Liver (tissue), 9 donors: ENCODE measurements around the gene KAT5. TPM values are rescaled to one million over a fixed set of nuclear protein-coding genes. Genes with fewer than 3 reads are reported as not detected.

Source experiments
- DNase-seq: peaks from one replicate; pipeline ENCODE4 v3.0.0-alpha.2; 2017; ENCODE audit warnings: low spot score
- H3K27ac ChIP-seq, 2 donors: one replicate each; pipeline ENCODE4 v1.7.0; 2013; ENCODE audit warnings: inconsistent platforms in 2 of 2, low read length in 2 of 2, control low read depth in 1 of 2, low read depth in 1 of 2, mild to moderate bottlenecking in 1 of 2
- H3K27me3 ChIP-seq, 4 donors: one replicate each; pipeline versions ENCODE4 v1.6.1 to v1.7.0; 2013; ENCODE audit warnings: low read length in 3 of 4, inconsistent platforms in 1 of 4, mild to moderate bottlenecking in 1 of 4, moderate library complexity in 1 of 4; ENCODE audit not compliant: control insufficient read depth in 4 of 4, insufficient read depth in 4 of 4
- H3K36me3 ChIP-seq, 4 donors: one replicate each; pipeline versions ENCODE4 v1.6.1 to v1.7.0; 2013; ENCODE audit warnings: low read length in 3 of 4, mild to moderate bottlenecking in 3 of 4, low read depth in 1 of 4, moderate library complexity in 1 of 4; ENCODE audit not compliant: control insufficient read depth in 4 of 4, insufficient read depth in 3 of 4
- H3K4me1 ChIP-seq, 4 donors: one replicate each; pipeline versions ENCODE4 v1.6.1 to v1.7.0; 2013; ENCODE audit warnings: low read length in 3 of 4, mild to moderate bottlenecking in 3 of 4, moderate library complexity in 1 of 4; ENCODE audit not compliant: control insufficient read depth in 4 of 4, insufficient read depth in 4 of 4
- H3K4me3 ChIP-seq, 3 donors: one replicate each; pipeline versions ENCODE4 v1.6.1 to v1.7.0; 2013; ENCODE audit warnings: low read length in 3 of 3, control low read depth in 1 of 3, low read depth in 1 of 3, mild to moderate bottlenecking in 1 of 3
- H3K9ac ChIP-seq, 2 donors: one replicate each; pipeline ENCODE4 v1.7.0; 2013; ENCODE audit warnings: low read length in 2 of 2, mild to moderate bottlenecking in 2 of 2, moderate library complexity in 2 of 2, control low read depth in 1 of 2, low read depth in 1 of 2
- H3K9me3 ChIP-seq, 4 donors: one replicate each; pipeline versions ENCODE4 v1.6.1 to v1.7.0; 2013; ENCODE audit warnings: low read length in 3 of 4; ENCODE audit not compliant: control insufficient read depth in 4 of 4
- EGR1 ChIP-seq, 2 donors: IDR thresholded peaks; 2 replicates each; pipeline ENCODE4 v1.6.1; 2016 to 2018; ENCODE audit warnings: antibody characterized with exemption in 2 of 2, low read depth in 2 of 2
- FOXA1 ChIP-seq: IDR thresholded peaks from 2 replicates; pipeline ENCODE4 v1.6.1; 2016; ENCODE audit warnings: antibody characterized with exemption
- FOXA2 ChIP-seq: IDR thresholded peaks from 2 replicates; pipeline ENCODE4 v1.6.1; 2016; ENCODE audit warnings: antibody characterized with exemption
- GABPA ChIP-seq, 2 donors: IDR thresholded peaks in 1 of 2; conservative IDR thresholded peaks in 1 of 2; 2 replicates each; pipeline ENCODE4 v1.6.1; 2016; ENCODE audit warnings: antibody characterized with exemption in 2 of 2, mild to moderate bottlenecking in 1 of 2, moderate library complexity in 1 of 2
- HNF4A ChIP-seq, 2 donors: conservative IDR thresholded peaks; 2 replicates each; pipeline ENCODE4 v1.6.1; 2016; ENCODE audit warnings: antibody characterized with exemption in 2 of 2, mild to moderate bottlenecking in 2 of 2
- HNF4G ChIP-seq: IDR thresholded peaks from 2 replicates; pipeline ENCODE4 v1.6.1; 2016; ENCODE audit warnings: antibody characterized with exemption
- JUND ChIP-seq, 2 donors: IDR thresholded peaks; 2 replicates each; pipeline ENCODE4 v1.6.1; 2016; ENCODE audit warnings: antibody characterized with exemption in 2 of 2
- NR2F2 ChIP-seq: IDR thresholded peaks from 2 replicates; pipeline ENCODE4 v1.6.1; 2016; ENCODE audit warnings: antibody characterized with exemption
- RAD21 ChIP-seq, 2 donors: IDR thresholded peaks; 2 replicates each; pipeline ENCODE4 v1.6.1; 2016; ENCODE audit warnings: antibody characterized with exemption in 2 of 2, mild to moderate bottlenecking in 2 of 2
- RXRA ChIP-seq, 2 donors: IDR thresholded peaks; 2 replicates each; pipeline ENCODE4 v1.6.1; 2017 to 2018; ENCODE audit warnings: antibody characterized with exemption in 2 of 2, mild to moderate bottlenecking in 1 of 2
- SP1 ChIP-seq: IDR thresholded peaks from 2 replicates; pipeline ENCODE4 v1.6.1; 2018; ENCODE audit warnings: antibody characterized with exemption, mild to moderate bottlenecking
- TAF1 ChIP-seq: conservative IDR thresholded peaks from 2 replicates; pipeline ENCODE4 v1.6.1; 2016; ENCODE audit warnings: antibody characterized with exemption, mild to moderate bottlenecking
- YY1 ChIP-seq: IDR thresholded peaks from 2 replicates; pipeline ENCODE4 v1.6.1; 2016; ENCODE audit warnings: antibody characterized with exemption, mild to moderate bottlenecking
- WGBS: extraction: QIAGEN DNeasy Blood & Tissue Kit; methylation state at CpG from one replicate; pipeline ENCODE4 v1.1.7; 2013; 5-methylcytosine and 5-hydroxymethylcytosine counted together
- polyA plus RNA-seq, 2 donors: library from polyadenylated mRNA; stranded (reverse) in 1 of 2; unstranded in 1 of 2; fragments of 200-250 nt in 1 of 2; fragments of >200 nt in 1 of 2; fragmentation: Nextera tagmentation in 1 of 2; extraction: Ambion mirVana in 1 of 2; gene quantifications; one replicate each; pipeline versions ENCODE4 v1.2.1 to v1.2.3, GENCODE V29; 2013 to 2015
- total RNA-seq, 2 donors: library from RNA; depleted of rRNA; stranded (reverse); fragments of >200 nt; gene quantifications; one replicate each; pipeline ENCODE4 v1.2.3, GENCODE V29; 2014
- TF ChIP-seq, protein P1 (sequence below): IDR thresholded peaks from 2 replicates; pipeline ENCODE4 v1.6.1; 2016; ENCODE audit warnings: antibody characterized with exemption
- TF ChIP-seq, protein P2 (sequence below): fragments of 150-350 bp; IDR thresholded peaks from 2 replicates; pipeline ENCODE4 v1.5.1; 2017; ENCODE audit warnings: improper control_type of control experiment, low read depth, low read length; ENCODE audit not compliant: missing input control
- TF ChIP-seq, protein P3 (sequence below): IDR thresholded peaks from 2 replicates; pipeline ENCODE4 v1.6.1; 2016; ENCODE audit warnings: antibody characterized with exemption
- TF ChIP-seq, protein P4 (sequence below): IDR thresholded peaks from 2 replicates; pipeline ENCODE4 v1.6.1; 2016; ENCODE audit warnings: antibody characterized with exemption
- TF ChIP-seq, protein P5 (sequence below): IDR thresholded peaks from 2 replicates; pipeline ENCODE4 v1.6.1; 2016; ENCODE audit warnings: antibody characterized with exemption, mild to moderate bottlenecking
- donor health status: healthy.
- donor health status: healthy.
- donor health status: healthy.
- donor health status: healthy.
- donor health status: healthy.

Gene KAT5
- total and polyA plus RNA-seq, 4 donors: 15.5 to 22.9 (median 18.4) TPM

DNA sequence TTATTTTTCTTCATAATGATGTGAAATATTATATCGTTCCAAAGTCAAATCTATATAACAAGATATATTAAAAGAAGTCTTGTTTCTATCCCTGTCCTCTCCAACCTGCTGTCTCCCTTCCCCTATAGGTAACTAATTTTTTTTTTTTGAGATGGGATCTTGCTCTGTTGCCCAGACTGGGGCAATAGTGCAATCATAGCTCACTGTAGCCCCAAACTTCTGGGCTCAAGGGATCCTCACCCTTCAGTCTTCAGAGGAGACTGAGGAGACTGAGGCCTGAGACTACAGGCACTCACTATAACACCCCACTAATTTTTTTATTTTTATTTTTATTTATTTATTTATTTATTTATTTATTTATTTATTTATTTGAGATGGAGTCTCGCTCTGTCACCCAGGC lies 39.1 kb upstream of the KAT5 start:
- no peak for DNase-seq
- no peak overlapping the region for H3K4me3 ChIP-seq
- H3K9ac ChIP-seq: no peak overlapping the region
- no peaks in the 10 kb centered on the region for H3K9me3 ChIP-seq
- no peaks in the 10 kb centered on the region for H3K4me1 ChIP-seq
- H3K27me3 ChIP-seq: no peaks in the 10 kb centered on the region
- TF ChIP-seq, protein P1, sequence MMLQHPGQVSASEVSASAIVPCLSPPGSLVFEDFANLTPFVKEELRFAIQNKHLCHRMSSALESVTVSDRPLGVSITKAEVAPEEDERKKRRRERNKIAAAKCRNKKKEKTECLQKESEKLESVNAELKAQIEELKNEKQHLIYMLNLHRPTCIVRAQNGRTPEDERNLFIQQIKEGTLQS: no peak
- no peak for TF ChIP-seq SP1
- TF ChIP-seq EGR1 (IDR thresholded peaks at IDR 0.05; ENCODE audit: low read depth in 2 of 2): no peak
- no peak for TF ChIP-seq RAD21 (IDR thresholded peaks at IDR 0.05)
- no peak for TF ChIP-seq HNF4G
- TF ChIP-seq TAF1: no peak
- TF ChIP-seq, protein P2, sequence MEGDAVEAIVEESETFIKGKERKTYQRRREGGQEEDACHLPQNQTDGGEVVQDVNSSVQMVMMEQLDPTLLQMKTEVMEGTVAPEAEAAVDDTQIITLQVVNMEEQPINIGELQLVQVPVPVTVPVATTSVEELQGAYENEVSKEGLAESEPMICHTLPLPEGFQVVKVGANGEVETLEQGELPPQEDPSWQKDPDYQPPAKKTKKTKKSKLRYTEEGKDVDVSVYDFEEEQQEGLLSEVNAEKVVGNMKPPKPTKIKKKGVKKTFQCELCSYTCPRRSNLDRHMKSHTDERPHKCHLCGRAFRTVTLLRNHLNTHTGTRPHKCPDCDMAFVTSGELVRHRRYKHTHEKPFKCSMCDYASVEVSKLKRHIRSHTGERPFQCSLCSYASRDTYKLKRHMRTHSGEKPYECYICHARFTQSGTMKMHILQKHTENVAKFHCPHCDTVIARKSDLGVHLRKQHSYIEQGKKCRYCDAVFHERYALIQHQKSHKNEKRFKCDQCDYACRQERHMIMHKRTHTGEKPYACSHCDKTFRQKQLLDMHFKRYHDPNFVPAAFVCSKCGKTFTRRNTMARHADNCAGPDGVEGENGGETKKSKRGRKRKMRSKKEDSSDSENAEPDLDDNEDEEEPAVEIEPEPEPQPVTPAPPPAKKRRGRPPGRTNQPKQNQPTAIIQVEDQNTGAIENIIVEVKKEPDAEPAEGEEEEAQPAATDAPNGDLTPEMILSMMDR: no peak
- no peak for TF ChIP-seq RXRA (IDR thresholded peaks at IDR 0.05)
- TF ChIP-seq, protein P3, sequence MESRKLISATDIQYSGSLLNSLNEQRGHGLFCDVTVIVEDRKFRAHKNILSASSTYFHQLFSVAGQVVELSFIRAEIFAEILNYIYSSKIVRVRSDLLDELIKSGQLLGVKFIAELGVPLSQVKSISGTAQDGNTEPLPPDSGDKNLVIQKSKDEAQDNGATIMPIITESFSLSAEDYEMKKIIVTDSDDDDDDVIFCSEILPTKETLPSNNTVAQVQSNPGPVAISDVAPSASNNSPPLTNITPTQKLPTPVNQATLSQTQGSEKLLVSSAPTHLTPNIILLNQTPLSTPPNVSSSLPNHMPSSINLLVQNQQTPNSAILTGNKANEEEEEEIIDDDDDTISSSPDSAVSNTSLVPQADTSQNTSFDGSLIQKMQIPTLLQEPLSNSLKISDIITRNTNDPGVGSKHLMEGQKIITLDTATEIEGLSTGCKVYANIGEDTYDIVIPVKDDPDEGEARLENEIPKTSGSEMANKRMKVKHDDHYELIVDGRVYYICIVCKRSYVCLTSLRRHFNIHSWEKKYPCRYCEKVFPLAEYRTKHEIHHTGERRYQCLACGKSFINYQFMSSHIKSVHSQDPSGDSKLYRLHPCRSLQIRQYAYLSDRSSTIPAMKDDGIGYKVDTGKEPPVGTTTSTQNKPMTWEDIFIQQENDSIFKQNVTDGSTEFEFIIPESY: no peak
- no peak for TF ChIP-seq FOXA2
- no peak for TF ChIP-seq HNF4A (conservative IDR thresholded peaks at IDR 0.05)
- TF ChIP-seq, protein P4, sequence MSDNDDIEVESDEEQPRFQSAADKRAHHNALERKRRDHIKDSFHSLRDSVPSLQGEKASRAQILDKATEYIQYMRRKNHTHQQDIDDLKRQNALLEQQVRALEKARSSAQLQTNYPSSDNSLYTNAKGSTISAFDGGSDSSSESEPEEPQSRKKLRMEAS: no peak
- no peak for TF ChIP-seq YY1
- TF ChIP-seq GABPA (IDR thresholded peaks at IDR 0.05 in 1 of 2, conservative IDR thresholded peaks at IDR 0.05 in 1 of 2): no peak
- no peak for TF ChIP-seq JUND (IDR thresholded peaks at IDR 0.05)
- TF ChIP-seq, protein P5, sequence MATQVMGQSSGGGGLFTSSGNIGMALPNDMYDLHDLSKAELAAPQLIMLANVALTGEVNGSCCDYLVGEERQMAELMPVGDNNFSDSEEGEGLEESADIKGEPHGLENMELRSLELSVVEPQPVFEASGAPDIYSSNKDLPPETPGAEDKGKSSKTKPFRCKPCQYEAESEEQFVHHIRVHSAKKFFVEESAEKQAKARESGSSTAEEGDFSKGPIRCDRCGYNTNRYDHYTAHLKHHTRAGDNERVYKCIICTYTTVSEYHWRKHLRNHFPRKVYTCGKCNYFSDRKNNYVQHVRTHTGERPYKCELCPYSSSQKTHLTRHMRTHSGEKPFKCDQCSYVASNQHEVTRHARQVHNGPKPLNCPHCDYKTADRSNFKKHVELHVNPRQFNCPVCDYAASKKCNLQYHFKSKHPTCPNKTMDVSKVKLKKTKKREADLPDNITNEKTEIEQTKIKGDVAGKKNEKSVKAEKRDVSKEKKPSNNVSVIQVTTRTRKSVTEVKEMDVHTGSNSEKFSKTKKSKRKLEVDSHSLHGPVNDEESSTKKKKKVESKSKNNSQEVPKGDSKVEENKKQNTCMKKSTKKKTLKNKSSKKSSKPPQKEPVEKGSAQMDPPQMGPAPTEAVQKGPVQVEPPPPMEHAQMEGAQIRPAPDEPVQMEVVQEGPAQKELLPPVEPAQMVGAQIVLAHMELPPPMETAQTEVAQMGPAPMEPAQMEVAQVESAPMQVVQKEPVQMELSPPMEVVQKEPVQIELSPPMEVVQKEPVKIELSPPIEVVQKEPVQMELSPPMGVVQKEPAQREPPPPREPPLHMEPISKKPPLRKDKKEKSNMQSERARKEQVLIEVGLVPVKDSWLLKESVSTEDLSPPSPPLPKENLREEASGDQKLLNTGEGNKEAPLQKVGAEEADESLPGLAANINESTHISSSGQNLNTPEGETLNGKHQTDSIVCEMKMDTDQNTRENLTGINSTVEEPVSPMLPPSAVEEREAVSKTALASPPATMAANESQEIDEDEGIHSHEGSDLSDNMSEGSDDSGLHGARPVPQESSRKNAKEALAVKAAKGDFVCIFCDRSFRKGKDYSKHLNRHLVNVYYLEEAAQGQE: no peak
- TF ChIP-seq NR2F2: no peak
- TF ChIP-seq FOXA1: no peak
- no peak overlapping the region for H3K27ac ChIP-seq
- no peaks in the 10 kb centered on the region for H3K36me3 ChIP-seq
- WGBS: 97% methylated on average over 2 of the region's 2 CpGs
